Transverse colon (tissue), 4 donors: ENCODE results near the gene SLC26A9.
"Not testable (repeated sequence)": the region's sequence is repeated elsewhere in the genome, so short reads cannot be mapped to it uniquely, and the experiment has no call there.

Source experiments
- POLR2A ChIP-seq: fragments of 450-650 bp; IDR thresholded peaks from one replicate; pipeline ENCODE4 v1.6.1; 2016; ENCODE audit warnings: antibody characterized with exemption, mild to moderate bottlenecking, moderate library complexity
- POLR2AphosphoS5 ChIP-seq, 3 donors: sonication (generic); formaldehyde crosslinking; IDR thresholded peaks; one replicate each; pipeline ENCODE4 v1.6.1; 2016; ENCODE audit warnings: antibody characterized with exemption in 3 of 3
- TF ChIP-seq, protein P1 (sequence below), 5 experiments: fragments of 200-600 bp in 3 of 5; fragments of 450-650 bp in 2 of 5; sonication (generic) in 3 of 5; IDR thresholded peaks; 1 replicate in 2 of 5; 2 replicates in 3 of 5; pipeline ENCODE4 v1.5.1; 2016 to 2017; ENCODE audit warnings: antibody characterized with exemption in 5 of 5, inconsistent platforms in 3 of 5, mild to moderate bottlenecking in 2 of 5, moderate library complexity in 1 of 5

DNA sequence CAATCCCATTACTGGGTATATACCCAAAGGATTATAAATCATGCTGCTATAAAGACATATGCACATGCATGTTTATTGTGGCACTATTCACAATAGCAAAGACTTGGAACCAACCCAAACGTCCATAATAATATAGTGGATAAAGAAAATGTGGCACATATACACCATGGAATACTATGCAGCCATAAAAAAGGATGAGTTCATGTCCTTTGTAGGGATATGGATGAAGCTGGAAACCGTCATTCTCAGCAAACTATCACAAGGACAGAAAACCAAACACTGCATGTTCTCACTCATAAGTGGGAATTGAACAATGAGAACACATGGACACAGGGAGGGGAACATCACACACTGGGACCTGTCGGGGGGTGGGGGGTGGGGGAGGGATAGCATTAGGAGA is 38.2 kb downstream of the SLC26A9 start:
- TF ChIP-seq, protein P1, sequence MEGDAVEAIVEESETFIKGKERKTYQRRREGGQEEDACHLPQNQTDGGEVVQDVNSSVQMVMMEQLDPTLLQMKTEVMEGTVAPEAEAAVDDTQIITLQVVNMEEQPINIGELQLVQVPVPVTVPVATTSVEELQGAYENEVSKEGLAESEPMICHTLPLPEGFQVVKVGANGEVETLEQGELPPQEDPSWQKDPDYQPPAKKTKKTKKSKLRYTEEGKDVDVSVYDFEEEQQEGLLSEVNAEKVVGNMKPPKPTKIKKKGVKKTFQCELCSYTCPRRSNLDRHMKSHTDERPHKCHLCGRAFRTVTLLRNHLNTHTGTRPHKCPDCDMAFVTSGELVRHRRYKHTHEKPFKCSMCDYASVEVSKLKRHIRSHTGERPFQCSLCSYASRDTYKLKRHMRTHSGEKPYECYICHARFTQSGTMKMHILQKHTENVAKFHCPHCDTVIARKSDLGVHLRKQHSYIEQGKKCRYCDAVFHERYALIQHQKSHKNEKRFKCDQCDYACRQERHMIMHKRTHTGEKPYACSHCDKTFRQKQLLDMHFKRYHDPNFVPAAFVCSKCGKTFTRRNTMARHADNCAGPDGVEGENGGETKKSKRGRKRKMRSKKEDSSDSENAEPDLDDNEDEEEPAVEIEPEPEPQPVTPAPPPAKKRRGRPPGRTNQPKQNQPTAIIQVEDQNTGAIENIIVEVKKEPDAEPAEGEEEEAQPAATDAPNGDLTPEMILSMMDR (IDR thresholded peaks at IDR 0.05) = not testable (repeated sequence)
- TF ChIP-seq POLR2A; POLR2AphosphoS5 (IDR thresholded peaks at IDR 0.05): not testable (repeated sequence)
